Vagina (tissue), 2 donors: ENCODE measurements around the gene XPA.
"Not testable (repeated sequence)": the region's sequence is repeated elsewhere in the genome, so short reads cannot be mapped to it uniquely, and the experiment has no call there.

Source experiments
- POLR2AphosphoS5 ChIP-seq, 2 donors: sonication (generic); formaldehyde crosslinking; IDR thresholded peaks; one replicate each; pipeline ENCODE4 v1.9.0; 2017; ENCODE audit warnings: antibody characterized with exemption in 2 of 2, mild to moderate bottlenecking in 2 of 2, low read depth in 1 of 2; ENCODE audit not compliant: insufficient read depth in 1 of 2
- TF ChIP-seq, protein P1 (sequence below), 3 experiments: fragments of 450-650 bp in 2 of 3; fragments of 200-600 bp in 1 of 3; sonication (generic) in 1 of 3; IDR thresholded peaks; one replicate each; pipeline ENCODE4 v1.5.1; 2017 to 2019; ENCODE audit warnings: antibody characterized with exemption in 3 of 3, mild to moderate bottlenecking in 2 of 3, moderate library complexity in 2 of 3

- TF ChIP-seq, protein P1, sequence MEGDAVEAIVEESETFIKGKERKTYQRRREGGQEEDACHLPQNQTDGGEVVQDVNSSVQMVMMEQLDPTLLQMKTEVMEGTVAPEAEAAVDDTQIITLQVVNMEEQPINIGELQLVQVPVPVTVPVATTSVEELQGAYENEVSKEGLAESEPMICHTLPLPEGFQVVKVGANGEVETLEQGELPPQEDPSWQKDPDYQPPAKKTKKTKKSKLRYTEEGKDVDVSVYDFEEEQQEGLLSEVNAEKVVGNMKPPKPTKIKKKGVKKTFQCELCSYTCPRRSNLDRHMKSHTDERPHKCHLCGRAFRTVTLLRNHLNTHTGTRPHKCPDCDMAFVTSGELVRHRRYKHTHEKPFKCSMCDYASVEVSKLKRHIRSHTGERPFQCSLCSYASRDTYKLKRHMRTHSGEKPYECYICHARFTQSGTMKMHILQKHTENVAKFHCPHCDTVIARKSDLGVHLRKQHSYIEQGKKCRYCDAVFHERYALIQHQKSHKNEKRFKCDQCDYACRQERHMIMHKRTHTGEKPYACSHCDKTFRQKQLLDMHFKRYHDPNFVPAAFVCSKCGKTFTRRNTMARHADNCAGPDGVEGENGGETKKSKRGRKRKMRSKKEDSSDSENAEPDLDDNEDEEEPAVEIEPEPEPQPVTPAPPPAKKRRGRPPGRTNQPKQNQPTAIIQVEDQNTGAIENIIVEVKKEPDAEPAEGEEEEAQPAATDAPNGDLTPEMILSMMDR (IDR thresholded peaks at IDR 0.05): not testable (repeated sequence)
- not testable (repeated sequence) for TF ChIP-seq POLR2AphosphoS5 (IDR thresholded peaks at IDR 0.05; ENCODE audit: insufficient read depth in 1 of 2, low read depth in 1 of 2)
Measured at GRCh38 chr9:97744025-97744424, 46.9 kb upstream of the XPA start.
